Activated naive CD4-positive, alpha-beta T cell treated with Interleukin-2 at 50 U/mL for 16 hours (primary cell): ENCODE results near the gene HIPK4.
"Not testable (repeated sequence)": the region's sequence is repeated elsewhere in the genome, so short reads cannot be mapped to it uniquely, and the experiment has no call there.

Experiments used
- DNase-seq: peaks from one replicate; pipeline ENCODE4 v3.0.0-alpha.2; 2020

HIPK4 gene

GRCh38 chr19:40390084-40390742 is at the start of gene HIPK4:
TSS of gene HIPK4 (minus strand) at chr19:40390181. CDS start at chr19:40389902, 279 bp downstream.
- no peak for DNase-seq

- no peak for DNase-seq
Observed at GRCh38 chr19:40438284-40438683, 48.3 kb upstream of the HIPK4 start.

GRCh38 chr19:40433391-40434216 is 43.6 kb upstream of the HIPK4 start:
- peak; percentile 55 for DNase-seq

- not testable (repeated sequence) for DNase-seq
Observed at GRCh38 chr19:40432760-40433159, 42.8 kb upstream of the HIPK4 start.

- DNase-seq, result no peak
Observed at GRCh38 chr19:40431698-40432097, 41.7 kb upstream of the HIPK4 start.

- not testable (repeated sequence) for DNase-seq
Observed at GRCh38 chr19:40430242-40430641, 40.3 kb upstream of the HIPK4 start.

GRCh38 chr19:40428197-40428596 is 38.2 kb upstream of the HIPK4 start:
- not testable (repeated sequence) for DNase-seq

- DNase-seq, result peak; percentile 100
Observed at GRCh38 chr19:40425450-40426287, 35.7 kb upstream of the HIPK4 start, which contains the start of gene SERTAD1. TSS of gene SERTAD1 (minus strand) at chr19:40425992. CDS start at chr19:40423546, 2,446 bp downstream.

GRCh38 chr19:40424637-40425449 is 34.9 kb upstream of the HIPK4 start:
- no peak for DNase-seq

GRCh38 chr19:40423938-40424337 is 34.0 kb upstream of the HIPK4 start:
- no peak for DNase-seq

GRCh38 chr19:40422748-40423566 is 33.0 kb upstream of the HIPK4 start:
- no peak for DNase-seq

- DNase-seq, result no peak
Observed at GRCh38 chr19:40421993-40422747, 32.2 kb upstream of the HIPK4 start.

GRCh38 chr19:40420766-40421765 is 31.1 kb upstream of the HIPK4 start:
- DNase-seq, result peak; percentile 75

GRCh38 chr19:40420451-40420765 is 30.4 kb upstream of the HIPK4 start:
- no peak for DNase-seq

GRCh38 chr19:40419780-40420179 is 29.8 kb upstream of the HIPK4 start:
- DNase-seq, result no peak

GRCh38 chr19:40419066-40419612 is 29.2 kb upstream of the HIPK4 start:
- DNase-seq, result no peak

GRCh38 chr19:40418040-40418439 is 28.1 kb upstream of the HIPK4 start:
- no peak for DNase-seq

- no peak for DNase-seq
Observed at GRCh38 chr19:40417643-40417981, 27.6 kb upstream of the HIPK4 start.

GRCh38 chr19:40416918-40417642 is 27.1 kb upstream of the HIPK4 start:
- no peak for DNase-seq
